COLO668 (cell line): ENCODE results near the gene TLE5.
"Not testable (repeated sequence)": the region's sequence is repeated elsewhere in the genome, so short reads cannot be mapped to it uniquely, and the experiment has no call there.

Experiments used
- DNase-seq: peaks from one replicate; lab custom pipeline; 2025; ENCODE audit not compliant: unreplicated experiment; lab: John Stamatoyannopoulos, UW

TLE5 gene

GRCh38 chr19:3096902-3097326, 34.6 kb upstream of the TLE5 start:
- DNase-seq = no peak

DNA sequence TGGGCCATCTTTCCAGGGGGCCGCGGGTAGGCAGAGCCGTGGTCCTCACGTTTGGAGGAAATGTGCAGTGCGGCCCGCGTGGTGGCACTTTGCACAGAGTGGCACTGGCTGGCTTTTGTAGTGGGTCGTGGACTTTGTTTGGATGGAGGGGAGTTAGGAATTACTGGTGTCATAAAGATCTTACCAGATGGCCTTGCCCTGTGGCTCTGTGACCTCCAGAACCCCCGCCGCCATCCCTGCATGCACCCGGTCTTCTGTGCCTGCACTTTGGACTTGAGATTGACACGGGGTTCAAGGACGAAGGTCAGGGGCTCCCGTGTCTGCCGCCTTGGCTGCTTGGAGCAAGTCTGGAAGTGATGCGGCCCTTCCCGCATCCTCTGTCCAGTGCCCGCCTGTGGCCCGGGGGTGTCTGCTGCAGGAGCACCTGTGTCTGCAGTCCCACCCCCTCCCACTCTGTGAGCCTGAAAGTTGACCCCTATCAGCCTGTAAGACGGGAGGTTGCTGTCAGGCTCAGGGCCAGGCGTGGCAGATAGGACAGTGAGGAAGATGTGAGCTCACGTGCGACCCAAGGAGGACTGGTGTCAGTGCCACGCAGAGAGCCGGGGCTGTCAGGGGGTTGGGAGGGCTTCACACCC, 34.1 kb upstream of the TLE5 start:
- no peak for DNase-seq

DNA sequence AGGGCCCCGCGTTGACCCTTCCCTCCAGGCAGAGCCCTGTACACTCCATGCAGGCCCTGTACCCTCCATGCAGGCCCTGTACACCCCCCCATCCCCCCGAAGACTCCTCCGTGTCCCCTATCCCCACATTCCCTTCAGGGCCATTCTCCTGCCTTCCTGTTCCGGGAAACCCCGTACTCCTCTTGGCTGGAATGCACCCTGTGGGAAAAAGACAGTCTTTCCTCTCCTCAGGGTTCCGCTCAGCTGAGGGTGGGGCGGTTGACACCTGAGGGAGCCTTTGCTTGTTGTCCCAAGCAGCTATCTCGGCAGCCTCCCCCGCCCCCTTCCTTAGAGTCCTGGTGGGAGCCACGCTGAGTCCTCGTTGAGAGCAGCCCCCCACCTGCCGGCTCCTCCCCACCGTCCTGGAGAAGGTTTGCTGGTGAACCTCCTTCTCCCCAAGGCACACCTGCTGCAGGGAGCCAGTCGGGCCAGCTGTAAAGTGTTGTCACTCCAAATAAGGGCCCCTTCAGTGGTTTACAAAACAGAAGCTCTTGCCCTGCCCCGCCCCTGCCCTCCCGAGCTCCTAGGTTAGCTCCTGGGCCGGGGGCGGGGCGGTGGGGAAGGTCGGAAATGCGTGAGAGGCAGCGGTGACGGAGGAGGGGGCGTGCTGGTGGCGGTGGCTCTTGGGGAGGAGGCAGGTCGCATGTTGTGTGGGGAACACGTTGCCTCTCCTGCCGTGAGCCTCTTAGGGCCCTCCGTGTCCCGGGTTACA, 33.3 kb upstream of the TLE5 start:
- DNase-seq = peak; percentile 27

DNA sequence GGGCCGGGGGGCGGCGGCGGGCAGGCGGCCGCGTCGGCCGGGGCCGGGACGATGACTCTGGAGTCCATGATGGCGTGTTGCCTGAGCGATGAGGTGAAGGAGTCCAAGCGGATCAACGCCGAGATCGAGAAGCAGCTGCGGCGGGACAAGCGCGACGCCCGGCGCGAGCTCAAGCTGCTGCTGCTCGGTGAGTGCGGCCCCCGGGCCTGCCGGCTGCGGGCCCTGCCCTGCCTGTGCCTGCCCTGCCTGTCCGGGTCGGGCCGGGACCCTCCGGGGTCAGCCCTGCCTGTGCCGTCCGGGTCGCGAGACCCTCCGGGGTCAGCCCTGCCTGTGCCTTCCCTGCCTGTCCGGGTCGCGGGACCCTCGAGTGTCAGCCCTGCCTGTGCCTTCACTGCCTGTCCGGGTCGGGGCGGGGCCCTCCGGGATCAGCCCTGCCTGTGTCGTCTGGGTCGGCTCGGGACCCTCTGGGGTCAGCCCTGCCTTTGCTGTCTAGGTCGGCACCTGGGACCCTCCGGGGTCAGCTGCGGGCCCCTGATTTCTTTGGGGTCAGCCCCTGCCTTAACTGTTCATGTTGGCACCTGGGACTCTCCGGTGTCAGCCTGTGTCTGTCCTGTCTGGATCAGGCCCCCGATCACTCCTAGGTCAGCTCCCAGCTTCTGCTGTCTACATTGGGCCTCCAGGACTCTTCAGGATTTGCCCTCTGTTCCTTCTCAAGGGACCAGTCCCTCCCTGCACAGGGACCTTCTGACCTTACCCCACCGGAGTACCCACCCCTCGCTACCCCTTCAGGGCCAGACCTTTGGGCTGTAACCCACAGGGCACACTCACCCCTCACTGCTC, 32.5 kb upstream of the TLE5 start:
- peak; percentile 46 for DNase-seq

DNA sequence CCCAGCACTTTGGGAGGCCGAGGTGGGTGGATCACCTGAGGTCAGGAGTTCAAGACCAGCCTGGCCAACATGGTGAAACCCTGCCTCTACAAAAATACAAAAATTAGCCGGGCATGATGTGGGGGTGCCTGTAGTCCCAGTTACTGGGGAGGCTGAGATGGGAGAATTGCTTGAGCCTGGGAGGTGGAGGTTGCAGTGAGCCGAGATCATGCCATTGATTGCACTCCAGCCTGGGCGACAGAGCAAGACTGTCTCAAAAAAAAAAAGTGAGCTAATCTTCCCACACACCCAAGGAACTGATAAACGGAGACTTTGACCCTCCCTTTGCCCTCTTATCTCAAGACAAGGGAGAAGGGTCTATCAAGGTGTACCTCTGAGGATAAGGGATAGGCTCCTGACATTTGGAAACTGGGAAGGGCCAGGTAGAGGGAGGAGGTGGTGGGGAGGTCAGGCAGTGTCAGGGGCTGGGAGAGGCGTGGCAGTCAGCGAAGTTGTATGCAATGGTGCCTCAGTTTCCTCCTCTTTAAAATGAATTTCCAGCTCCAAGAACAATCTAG, 27.1 kb upstream of the TLE5 start:
- not testable (repeated sequence) for DNase-seq

GRCh38 chr19:3087769-3088168, 25.5 kb upstream of the TLE5 start:
- no peak for DNase-seq

GRCh38 chr19:3084943-3085342, 22.6 kb upstream of the TLE5 start:
- no peak for DNase-seq

DNA sequence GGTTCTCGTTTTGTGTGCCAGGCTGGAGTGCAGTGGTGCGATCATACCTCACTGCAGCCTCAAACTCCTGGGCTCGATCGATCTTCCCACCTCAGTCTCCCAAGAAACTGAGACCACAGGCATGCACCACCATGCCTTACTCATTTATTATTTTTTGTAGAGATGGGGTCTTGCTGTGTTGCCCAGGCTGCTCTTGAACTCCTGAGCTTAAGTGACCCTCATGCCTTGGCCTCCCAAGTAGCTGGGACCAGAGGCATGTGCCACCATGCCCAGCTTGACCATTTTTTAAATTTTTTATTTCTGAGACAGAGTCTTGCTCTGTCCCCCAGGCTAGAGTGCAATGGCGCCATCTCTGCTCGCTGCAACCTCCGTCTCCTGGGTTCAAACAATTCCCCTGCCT, 21.7 kb upstream of the TLE5 start:
- DNase-seq = no peak

DNA sequence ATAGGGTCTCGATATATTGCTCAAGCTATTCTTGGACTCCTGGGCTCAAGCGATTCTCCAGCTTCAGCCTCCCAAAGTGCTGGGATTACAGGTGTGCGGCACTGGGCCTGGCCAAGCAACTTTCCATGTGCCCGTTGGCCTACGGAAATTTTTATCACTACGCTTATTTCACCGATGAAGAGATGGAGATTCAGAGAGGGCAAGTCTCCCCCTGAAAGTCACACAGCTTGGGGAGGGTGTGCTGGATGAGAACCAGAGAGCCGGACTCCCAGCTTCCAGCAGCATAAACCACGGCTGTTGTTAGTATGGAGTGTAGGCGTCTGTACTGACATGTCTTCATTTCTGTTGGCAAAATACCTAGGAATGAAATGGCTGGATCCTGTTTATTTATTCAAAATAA, 20.0 kb upstream of the TLE5 start:
- no peak for DNase-seq

GRCh38 chr19:3080286-3080685, 18.0 kb upstream of the TLE5 start:
- no peak for DNase-seq

GRCh38 chr19:3079578-3079977, 17.3 kb upstream of the TLE5 start:
- no peak for DNase-seq

GRCh38 chr19:3075605-3076431, 13.5 kb upstream of the TLE5 start:
- DNase-seq = peak; percentile 74

DNA sequence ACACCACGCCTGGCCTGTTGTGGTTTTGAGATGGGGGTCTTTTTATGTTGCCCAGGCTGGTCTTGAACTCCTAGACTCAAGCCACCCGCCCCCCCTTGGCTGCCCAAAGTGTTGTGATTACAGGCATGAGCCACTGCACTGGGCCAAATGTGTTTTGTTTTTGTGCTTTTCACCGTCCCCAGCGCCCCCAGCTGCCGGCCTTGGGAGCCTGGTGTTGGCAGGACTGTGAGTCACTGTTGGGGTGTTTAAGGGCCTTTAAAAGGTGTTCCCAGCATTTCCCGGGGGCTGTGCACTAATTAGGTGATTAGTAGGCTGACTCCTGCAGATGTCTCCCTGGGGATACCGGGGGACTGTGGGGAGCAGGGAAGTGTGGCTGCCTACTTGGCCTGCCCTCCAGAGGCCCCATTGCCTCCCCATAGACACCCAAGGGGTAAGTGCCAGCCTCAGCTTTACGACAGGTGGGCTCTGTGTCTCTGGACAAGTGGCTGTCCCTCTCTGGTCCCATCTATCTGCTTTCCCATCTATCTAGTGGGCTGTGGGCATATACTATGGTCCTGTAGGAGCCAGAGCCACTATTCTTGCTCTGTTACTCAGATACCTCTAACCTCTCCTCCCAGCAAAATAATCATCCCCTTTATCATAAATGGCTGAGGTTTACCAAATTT, 11.8 kb upstream of the TLE5 start:
- DNase-seq = no peak

DNA sequence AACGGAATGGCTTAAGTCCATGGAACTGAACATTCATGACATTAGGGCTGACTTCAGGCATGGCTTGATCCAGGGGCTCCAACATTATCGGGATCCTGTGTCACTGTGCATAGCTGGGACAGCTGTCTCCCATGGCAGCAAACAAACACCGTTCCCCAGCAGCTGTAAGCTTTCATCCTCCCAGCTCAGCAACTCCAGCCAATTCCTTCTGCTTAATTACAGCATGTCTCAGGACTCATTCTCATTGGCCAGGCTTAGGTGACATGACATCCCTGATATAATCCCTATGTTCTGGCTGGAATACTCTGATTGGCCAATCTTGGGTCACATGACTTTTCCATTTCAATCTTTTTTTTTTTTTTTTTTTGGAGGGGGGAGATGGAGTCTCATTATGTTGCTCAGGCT, 10.9 kb upstream of the TLE5 start:
- peak; percentile 41 for DNase-seq

- DNase-seq = no peak
Observed at GRCh38 chr19:3071768-3072167, 9.5 kb upstream of the TLE5 start.

GRCh38 chr19:3068071-3068470, 5.8 kb upstream of the TLE5 start:
- DNase-seq = peak; percentile 90

- no peak for DNase-seq
Observed at GRCh38 chr19:3067563-3067962, 5.3 kb upstream of the TLE5 start.

GRCh38 chr19:3066482-3067049, 4.3 kb upstream of the TLE5 start:
- DNase-seq = no peak

GRCh38 chr19:3065675-3066357, 3.5 kb upstream of the TLE5 start:
- DNase-seq = peak; percentile 89
